HEK293 (cell line): ENCODE results near the gene EBLN2.

Experiments
- CTCF ChIA-PET: fragments of 350-600 bp; formaldehyde crosslinking; extraction: SDS; loops from one replicate; lab custom pipeline; 2021; ENCODE audit warnings: antibody characterized with exemption; lab: Yijun Ruan, JAX
- POLR2A ChIA-PET: fragments of 300-600 bp; formaldehyde crosslinking; extraction: SDS; loops from one replicate; lab custom pipeline; 2020; ENCODE audit warnings: antibody characterized with exemption, inconsistent platforms; lab: Yijun Ruan, JAX
- H3K27ac ChIP-seq: fragments of 200-500 bp; sonication (Bioruptor generic); 2 replicates; pipeline ENCODE4 v1.5.1; 2014; ENCODE audit warnings: low read depth, low read length, control low read depth, inconsistent platforms; ENCODE audit errors: extremely low read depth
- H3K36me3 ChIP-seq, 2 experiments: fragments of 200-500 bp in 1 of 2; sonication (Bioruptor generic) in 1 of 2; 1 replicate in 1 of 2; 2 replicates in 1 of 2; pipeline ENCODE4 v1.5.1; 2014 to 2017; ENCODE audit warnings: inconsistent platforms in 2 of 2, low read length in 2 of 2; ENCODE audit not compliant: control insufficient read depth in 2 of 2, insufficient read depth in 1 of 2
- H3K4me1 ChIP-seq: fragments of 200-500 bp; sonication (Bioruptor generic); 2 replicates; pipeline ENCODE4 v1.5.1; 2014; ENCODE audit warnings: mild to moderate bottlenecking, low read length, inconsistent platforms; ENCODE audit not compliant: control insufficient read depth, insufficient read depth
- H3K4me3 ChIP-seq: 2 replicates; pipeline ENCODE4 v1.5.1; 2011; ENCODE audit warnings: low read depth, mild to moderate bottlenecking, control low read depth, low read length, moderate library complexity
- H3K9me3 ChIP-seq: fragments of 200-500 bp; sonication (Bioruptor generic); 2 replicates; pipeline ENCODE4 v1.5.1; 2014; ENCODE audit warnings: low read depth, low read length, inconsistent platforms; ENCODE audit not compliant: control insufficient read depth, insufficient read depth
- GFI1B ChIP-seq: fragments of 450-650 bp; formaldehyde crosslinking; IDR thresholded peaks from 2 replicates; pipeline ENCODE4 v1.5.1; 2016; ENCODE audit warnings: missing biosample characterization, missing genetic modification characterization
- MEIS1 ChIP-seq: sonication (generic); formaldehyde crosslinking; IDR thresholded peaks from 2 replicates; pipeline ENCODE4 v1.8.1; 2022; ENCODE audit warnings: missing genetic modification reagents, mild to moderate bottlenecking, borderline replicate concordance
- PRDM2 ChIP-seq: fragments of 450-650 bp; formaldehyde crosslinking; IDR thresholded peaks from 2 replicates; pipeline ENCODE4 v1.5.1; 2016; ENCODE audit warnings: missing biosample characterization, missing genetic modification characterization, borderline replicate concordance
- YY2 ChIP-seq: fragments of 450-650 bp; formaldehyde crosslinking; IDR thresholded peaks from 2 replicates; pipeline ENCODE4 v1.5.1; 2016; ENCODE audit warnings: missing biosample characterization, missing genetic modification characterization
- ZBTB44 ChIP-seq: fragments of 450-650 bp; IDR thresholded peaks from 2 replicates; pipeline ENCODE4 v1.5.1; 2018; ENCODE audit warnings: missing biosample characterization, mild to moderate bottlenecking, missing genetic modification characterization
- ZBTB8A ChIP-seq: fragments of 450-650 bp; formaldehyde crosslinking; IDR thresholded peaks from 2 replicates; pipeline ENCODE4 v1.5.1; 2016; ENCODE audit warnings: missing biosample characterization, missing genetic modification characterization
- ZNF121 ChIP-seq: fragments of 450-650 bp; formaldehyde crosslinking; IDR thresholded peaks from 2 replicates; pipeline ENCODE4 v1.5.1; 2016; ENCODE audit warnings: missing biosample characterization, missing genetic modification characterization
- ZNF37A ChIP-seq: fragments of 450-650 bp; IDR thresholded peaks from 2 replicates; pipeline ENCODE4 v1.5.1; 2018; ENCODE audit warnings: missing biosample characterization, missing genetic modification characterization
- ZNF639 ChIP-seq: fragments of 450-650 bp; formaldehyde crosslinking; IDR thresholded peaks from 2 replicates; pipeline ENCODE4 v1.5.1; 2016; ENCODE audit warnings: missing biosample characterization, missing genetic modification characterization
- ZNF645 ChIP-seq: fragments of 450-650 bp; formaldehyde crosslinking; IDR thresholded peaks from 2 replicates; pipeline ENCODE4; 2016; ENCODE audit warnings: missing biosample characterization, missing genetic modification characterization
- ZNF654 ChIP-seq: fragments of 450-650 bp; formaldehyde crosslinking; IDR thresholded peaks from 2 replicates; pipeline ENCODE4 v1.5.1; 2016; ENCODE audit warnings: low read depth, missing biosample characterization, missing genetic modification characterization
- ZNF837 ChIP-seq: fragments of 450-650 bp; formaldehyde crosslinking; IDR thresholded peaks from 2 replicates; pipeline ENCODE4 v1.5.1; 2016; ENCODE audit warnings: missing biosample characterization, missing genetic modification characterization
- ZSCAN30 ChIP-seq: fragments of 450-650 bp; IDR thresholded peaks from 2 replicates; pipeline ENCODE4 v1.5.1; 2018; ENCODE audit warnings: missing biosample characterization, mild to moderate bottlenecking, missing genetic modification characterization, moderate library complexity
- TF ChIP-seq, protein P1 (sequence below): fragments of 450-650 bp; formaldehyde crosslinking; IDR thresholded peaks from 2 replicates; pipeline ENCODE4 v1.5.1; 2017; ENCODE audit warnings: missing biosample characterization, missing genetic modification characterization

The EBLN2 gene

GRCh38 chr3:73052857-73053256 lies 8.6 kb upstream of the EBLN2 start (continued):
- no peak for TF ChIP-seq PRDM2
- TF ChIP-seq MEIS1 (CRISPR knock-in tag), result no peak

DNA sequence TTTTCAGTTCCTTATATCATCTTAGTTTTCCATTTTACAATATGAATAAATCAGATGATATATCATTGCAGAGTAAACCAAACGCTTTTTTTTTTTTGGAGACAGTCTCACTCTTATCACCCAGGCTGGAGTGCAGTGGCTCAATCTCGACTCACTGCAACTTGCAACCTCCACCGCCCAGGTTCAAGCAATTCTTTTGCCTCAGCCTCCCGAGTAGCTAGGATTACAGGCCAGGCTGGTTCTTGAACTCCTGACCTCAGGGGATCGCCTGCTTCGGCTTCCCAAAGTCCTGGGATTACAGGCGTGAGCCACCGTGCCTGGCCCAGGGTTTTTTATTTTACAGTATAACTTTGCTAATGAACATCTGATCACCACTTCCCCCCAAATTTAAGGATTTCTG lies 5.9 kb upstream of the EBLN2 start:
- Histone ChIP-seq H3K27ac (no peak overlapping the region), H3K36me3 (peaks cover 0 to 7% of the 10 kb centered on the region in 2 experiments; a peak in 1 of 3 replicates), H3K4me1 (no peaks in the 10 kb centered on the region), H3K9me3 (no peaks in the 10 kb centered on the region), H3K4me3 (no peak overlapping the region)
- TF ChIP-seq ZBTB8A (no peak), ZSCAN30 (tag by site-specific recombination) (no peak), ZNF645 (tag by site-specific recombination) (no peak), YY2 (tag by site-specific recombination) (no peak), ZNF121 (tag by site-specific recombination) (no peak), ZNF37A (tag by site-specific recombination) (no peak)
- POLR2A ChIA-PET, result no interaction called here
- CTCF ChIA-PET, result interaction anchor here (0.7 to 2.3 kb wide), 8 partner anchors 30 to 441 kb away, joined by 3 to 13 read pairs (median 4); no protein-coding TSS in a partner anchor

DNA sequence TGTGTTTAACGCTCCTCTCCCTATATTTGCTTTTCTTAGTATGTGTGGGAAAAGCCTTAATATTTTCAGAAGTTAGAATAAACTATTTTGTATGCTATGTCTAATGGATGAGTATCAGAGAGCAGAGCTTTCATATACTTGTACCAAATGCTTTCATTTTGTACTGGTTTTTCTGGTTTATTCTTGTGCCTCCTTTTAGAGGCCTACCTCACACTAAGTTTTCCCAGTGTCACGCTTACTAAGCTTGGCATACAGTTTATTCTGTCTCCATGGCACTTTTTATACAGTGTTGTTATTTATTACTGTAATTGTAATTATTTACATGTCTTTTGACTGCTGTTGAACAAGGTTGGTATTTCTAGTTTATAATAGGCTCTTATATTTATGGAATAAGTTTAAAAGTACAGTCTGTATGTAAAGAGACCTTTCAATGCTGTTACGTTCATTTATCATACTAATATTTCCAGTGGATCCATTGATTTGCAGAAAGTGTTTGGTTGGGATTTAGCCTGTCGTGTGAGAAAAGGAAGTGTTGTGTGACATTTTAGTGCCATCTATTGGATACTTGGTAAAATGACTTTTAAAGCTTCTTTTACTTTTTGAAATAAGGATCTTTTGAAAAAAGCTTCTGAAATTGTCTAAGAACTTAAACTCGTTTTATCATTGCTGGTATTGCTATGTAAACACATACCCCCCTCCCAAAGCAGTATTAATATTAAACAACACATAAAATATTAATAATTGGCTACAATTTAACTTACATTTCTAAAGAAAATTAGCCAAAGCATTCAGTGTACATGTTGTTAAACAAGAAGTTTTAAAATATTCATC lies 5.2 kb upstream of the EBLN2 start:
- Histone ChIP-seq H3K4me1 (no peaks in the 10 kb centered on the region), H3K9me3 (no peaks in the 10 kb centered on the region), H3K4me3 (no peak overlapping the region), H3K27ac (no peak overlapping the region), H3K36me3 (peaks cover 0 to 2% of the 10 kb centered on the region in 2 experiments; a peak in 1 of 3 replicates)
- TF ChIP-seq ZNF654 (peak; percentile 66), GFI1B (no peak), ZNF837 (tag by site-specific recombination) (no peak), ZBTB44 (0 out of 2 replicates have a peak, but pooled peaks have one; percentile 12), ZNF639 (no peak)
- TF ChIP-seq, protein P1, sequence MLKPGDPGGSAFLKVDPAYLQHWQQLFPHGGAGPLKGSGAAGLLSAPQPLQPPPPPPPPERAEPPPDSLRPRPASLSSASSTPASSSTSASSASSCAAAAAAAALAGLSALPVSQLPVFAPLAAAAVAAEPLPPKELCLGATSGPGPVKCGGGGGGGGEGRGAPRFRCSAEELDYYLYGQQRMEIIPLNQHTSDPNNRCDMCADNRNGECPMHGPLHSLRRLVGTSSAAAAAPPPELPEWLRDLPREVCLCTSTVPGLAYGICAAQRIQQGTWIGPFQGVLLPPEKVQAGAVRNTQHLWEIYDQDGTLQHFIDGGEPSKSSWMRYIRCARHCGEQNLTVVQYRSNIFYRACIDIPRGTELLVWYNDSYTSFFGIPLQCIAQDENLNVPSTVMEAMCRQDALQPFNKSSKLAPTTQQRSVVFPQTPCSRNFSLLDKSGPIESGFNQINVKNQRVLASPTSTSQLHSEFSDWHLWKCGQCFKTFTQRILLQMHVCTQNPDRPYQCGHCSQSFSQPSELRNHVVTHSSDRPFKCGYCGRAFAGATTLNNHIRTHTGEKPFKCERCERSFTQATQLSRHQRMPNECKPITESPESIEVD (tag by site-specific recombination), result peak; percentile 41; the same call in 1 of the 2 replicates
- CTCF ChIA-PET, result interaction anchor here (0.7 to 2.3 kb wide), 17 partner anchors 12 to 441 kb away, joined by 3 to 13 read pairs (median 4); partner anchors contain the start of gene PPP4R2
- POLR2A ChIA-PET, result no interaction called here
